BJ (cell line): ENCODE results near the gene PRKAA1. TPM values are rescaled to one million over a fixed set of nuclear protein-coding genes. Genes with fewer than 3 reads are reported as not detected.
"Not testable (repeated sequence)": the region's sequence is repeated elsewhere in the genome, so short reads cannot be mapped to it uniquely, and the experiment has no call there.

Source experiments
- CTCF ChIA-PET: fragments of 350-600 bp; formaldehyde crosslinking; extraction: SDS; loops from one replicate; lab custom pipeline; 2021; ENCODE audit warnings: antibody characterized with exemption, inconsistent platforms; lab: Yijun Ruan, JAX
- POLR2A ChIA-PET: fragments of 300-600 bp; sonication (Branson Sonifier 250); formaldehyde crosslinking; extraction: SDS; loops from one replicate; lab custom pipeline; 2021; ENCODE audit warnings: antibody characterized with exemption; lab: Charles Lee
- DNase-seq: peaks from one replicate; pipeline ENCODE4 v3.0.0-alpha.2; 2011; ENCODE audit warnings: low read depth
- H3K27me3 ChIP-seq: 2 replicates; pipeline ENCODE4 v1.6.0; 2011; ENCODE audit warnings: low read length; ENCODE audit not compliant: control insufficient read depth, insufficient read depth
- H3K36me3 ChIP-seq: 2 replicates; pipeline ENCODE4 v1.5.1; 2011; ENCODE audit warnings: low read length; ENCODE audit not compliant: control insufficient read depth, insufficient read depth
- H3K4me3 ChIP-seq: 2 replicates; pipeline ENCODE4 v1.5.1; 2011; ENCODE audit warnings: low read depth, mild to moderate bottlenecking, control low read depth, low read length
- CTCF ChIP-seq: IDR thresholded peaks from 2 replicates; pipeline ENCODE4 v1.5.1; 2011; ENCODE audit warnings: low read depth, mild to moderate bottlenecking, control low read depth, inconsistent platforms, low read length, moderate library complexity; ENCODE audit not compliant: insufficient read depth
- polyA plus RNA-seq: library from polyadenylated mRNA; depleted of rRNA; stranded (reverse); fragments of >200 nt; gene quantifications from 2 replicates; pipeline ENCODE4 v1.2.3, GENCODE V29; 2011

The PRKAA1 gene
- polyA plus RNA-seq, 1 experiment = 28.9 TPM

- Histone ChIP-seq H3K4me3 (no peak overlapping the region), H3K27me3 (no peaks in the 10 kb centered on the region), H3K36me3 (no peaks in the 10 kb centered on the region)
- no peak for DNase-seq
- CTCF ChIA-PET = interaction anchor here (0.9 kb wide), 1 partner anchor 44 kb away, joined by 3 read pairs; the partner anchor contains the start of gene RPL37
- TF ChIP-seq CTCF = no peak
- POLR2A ChIA-PET = interaction anchor here (0.6 kb wide), 1 partner anchor 51 kb away, joined by 3 read pairs; no protein-coding TSS in a partner anchor
These were observed 6.4 kb downstream of the PRKAA1 start for GRCh38 chr5:40791715-40792139.

- ChIA-PET CTCF (interaction anchor here (0.9 kb wide), 1 partner anchor 44 kb away, joined by 3 read pairs; the partner anchor contains the start of gene RPL37), POLR2A (no interaction called here)
- no peaks in the 10 kb centered on the region for H3K36me3 ChIP-seq
- H3K4me3 ChIP-seq = no peak overlapping the region
- H3K27me3 ChIP-seq = no peaks in the 10 kb centered on the region
- no peak for DNase-seq
- no peak for TF ChIP-seq CTCF
These were observed 7.1 kb downstream of the PRKAA1 start for GRCh38 chr5:40790947-40791593.

- H3K27me3 ChIP-seq, DNase-seq, POLR2A ChIA-PET, H3K4me3 ChIP-seq, CTCF ChIA-PET, H3K36me3 ChIP-seq: not testable (repeated sequence)
These were observed 9.2 kb downstream of the PRKAA1 start for GRCh38 chr5:40788941-40789340.

DNA sequence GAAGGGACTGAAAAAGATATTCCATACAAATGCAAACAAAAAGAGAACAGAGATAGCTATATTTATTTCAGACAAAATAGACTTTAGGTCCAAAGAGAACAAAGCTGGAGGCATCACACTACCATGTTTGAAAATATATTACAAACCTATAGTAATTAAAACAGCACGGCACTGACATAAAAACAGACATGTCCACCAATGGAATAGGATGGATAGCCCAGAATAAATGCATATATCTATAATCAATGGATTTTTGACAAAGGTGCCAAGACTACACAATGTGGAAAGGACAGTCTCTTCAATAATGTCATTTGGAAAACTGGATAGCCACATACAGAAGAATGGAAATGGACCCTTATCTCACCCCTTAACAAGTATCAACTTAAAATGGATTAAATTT is 10.2 kb downstream of the PRKAA1 start:
- CTCF ChIA-PET = interaction anchor here (0.9 kb wide), 1 partner anchor 33 kb away, joined by 3 read pairs; the partner anchor contains the start of gene TTC33

GRCh38 chr5:40786664-40787063 is 11.5 kb downstream of the PRKAA1 start:
- DNase-seq, H3K4me3 ChIP-seq, H3K27me3 ChIP-seq, H3K36me3 ChIP-seq, POLR2A ChIA-PET: not testable (repeated sequence)
- CTCF ChIA-PET = interaction anchor here (0.8 to 1.3 kb wide), 2 partner anchors 9 to 11 kb away, joined by 3 to 4 read pairs; partner anchors contain the start of gene PRKAA1

More for the DNA sequence above, 10.2 kb downstream of the PRKAA1 start:
- Histone ChIP-seq H3K27me3 (no peaks in the 10 kb centered on the region), H3K4me3 (no peak overlapping the region), H3K36me3 (no peaks in the 10 kb centered on the region)
- POLR2A ChIA-PET = no interaction called here
- DNase-seq = no peak
- no peak for TF ChIP-seq CTCF

DNA sequence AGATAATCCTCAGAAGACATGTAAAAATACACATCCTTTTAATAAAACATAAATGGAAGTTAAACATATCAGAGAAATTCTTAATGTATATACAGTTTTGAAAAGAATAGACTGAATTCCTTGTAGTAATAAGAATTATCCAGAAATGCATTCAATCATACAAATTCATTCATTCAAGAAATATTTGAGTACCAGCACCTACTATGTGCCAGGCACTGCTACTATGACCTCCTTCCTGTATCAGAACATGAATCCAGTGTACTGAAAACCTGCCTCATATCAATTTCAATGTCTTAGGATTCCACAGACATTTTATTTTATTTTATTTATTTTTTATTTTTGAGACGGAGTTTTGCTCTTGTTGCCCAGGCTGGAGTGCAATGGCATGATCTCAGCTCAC is 13.3 kb downstream of the PRKAA1 start:
- Histone ChIP-seq H3K4me3 (no peak overlapping the region), H3K27me3 (no peaks in the 10 kb centered on the region), H3K36me3 (no peaks in the 10 kb centered on the region)
- POLR2A ChIA-PET = interaction anchor here (0.6 kb wide), 1 partner anchor 15 kb away, joined by 3 read pairs; no protein-coding TSS in a partner anchor
- no peak for DNase-seq
- CTCF ChIA-PET = no interaction called here
- no peak for TF ChIP-seq CTCF
